Measurements from ENCODE around the gene NR4A1.

The NR4A1 gene

DNA sequence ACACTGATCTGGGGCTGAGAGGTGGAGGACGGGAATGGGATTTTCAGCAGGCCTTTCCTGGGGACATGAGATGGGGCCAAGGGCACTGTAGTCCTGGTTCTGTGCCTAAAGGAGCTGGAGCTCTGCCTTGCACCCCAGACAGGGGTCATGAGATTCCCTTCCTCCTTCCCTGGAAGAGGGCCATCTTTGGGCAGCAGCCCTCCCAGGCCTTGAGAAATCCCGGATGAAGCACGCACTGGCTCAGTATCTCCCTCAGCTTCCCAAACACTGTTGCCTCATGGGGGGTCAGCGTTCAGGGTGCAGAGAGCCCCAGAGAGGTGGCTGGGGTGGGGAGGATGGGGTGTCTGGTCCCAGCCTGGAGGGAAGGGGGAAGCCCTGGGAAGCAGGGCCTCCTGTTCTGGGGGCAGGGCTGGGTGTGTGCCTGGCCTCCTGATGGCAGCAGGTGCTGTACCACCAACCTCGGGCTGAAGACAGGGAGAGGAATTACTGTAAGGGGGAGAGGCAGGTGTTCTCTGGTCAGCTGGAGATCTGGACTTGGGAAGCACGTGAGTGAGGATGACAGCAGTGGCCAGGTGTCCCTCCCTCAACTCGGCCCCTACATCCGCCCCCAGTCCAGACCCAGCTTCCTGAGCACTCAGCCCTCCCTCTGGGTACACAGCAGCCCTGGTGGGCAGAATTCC is 8.4 kb upstream of the NR4A1 start:
- no peak for DNase-seq

GRCh38 chr12:52043386-52044212 is 7.6 kb upstream of the NR4A1 start:
- no peak for DNase-seq

DNA sequence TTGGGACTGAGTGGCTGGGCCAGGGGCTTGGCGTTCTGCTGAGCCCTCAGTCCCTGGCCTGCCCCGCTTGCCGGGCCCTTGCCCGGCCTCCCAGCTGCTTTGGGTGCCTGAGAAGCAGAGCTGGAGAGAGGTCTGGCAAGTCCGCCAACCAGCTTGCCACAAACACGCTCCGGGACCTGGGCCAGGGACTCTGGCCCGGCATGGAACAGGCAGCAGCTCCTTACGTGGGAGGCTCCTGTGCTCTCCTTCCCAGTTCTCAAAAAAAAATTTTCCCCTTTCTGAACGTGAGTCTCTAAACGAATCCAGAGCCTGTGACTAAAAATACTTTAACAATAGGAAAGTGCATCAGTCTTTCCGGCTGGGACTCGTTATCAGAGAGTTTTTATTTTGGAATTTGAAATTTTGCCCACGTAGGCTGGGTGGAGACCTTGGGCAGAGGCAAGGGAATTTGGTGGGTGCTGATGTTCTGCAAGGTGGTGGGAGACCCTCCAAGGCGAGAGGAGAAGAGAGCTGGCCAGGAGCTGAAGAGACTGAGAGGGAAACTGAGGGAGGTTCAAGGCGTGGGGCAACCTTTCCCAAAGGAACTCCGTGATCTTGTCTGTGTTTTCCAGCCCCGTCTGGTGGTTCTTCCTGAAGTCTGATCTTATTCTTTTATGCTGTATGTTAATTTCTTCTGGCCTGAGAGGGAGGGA is 6.8 kb upstream of the NR4A1 start:
- DNase-seq: no peak

GRCh38 chr12:52045794-52046199 is 5.4 kb upstream of the NR4A1 start:
- no peak for DNase-seq

DNA sequence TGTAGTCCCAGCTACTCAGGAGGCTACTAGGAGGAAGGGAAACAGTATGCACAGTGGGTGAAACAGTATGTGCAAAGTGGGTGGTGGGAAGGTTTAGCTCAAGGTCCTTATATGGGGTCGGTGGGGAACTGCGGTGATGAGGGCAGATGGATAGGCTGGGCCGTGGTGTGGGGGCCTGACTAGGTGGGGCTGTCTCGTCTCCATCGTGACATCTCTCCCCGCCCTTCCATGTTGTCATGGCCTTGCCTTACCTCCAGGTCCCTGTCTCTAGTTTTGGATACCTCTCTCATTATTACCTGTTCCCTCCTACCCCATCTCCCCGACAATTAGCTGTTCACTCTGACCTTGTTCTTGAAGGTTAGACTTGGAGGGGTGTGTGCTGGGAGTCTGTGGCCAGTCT is 4.4 kb upstream of the NR4A1 start:
- no peak for DNase-seq

DNA sequence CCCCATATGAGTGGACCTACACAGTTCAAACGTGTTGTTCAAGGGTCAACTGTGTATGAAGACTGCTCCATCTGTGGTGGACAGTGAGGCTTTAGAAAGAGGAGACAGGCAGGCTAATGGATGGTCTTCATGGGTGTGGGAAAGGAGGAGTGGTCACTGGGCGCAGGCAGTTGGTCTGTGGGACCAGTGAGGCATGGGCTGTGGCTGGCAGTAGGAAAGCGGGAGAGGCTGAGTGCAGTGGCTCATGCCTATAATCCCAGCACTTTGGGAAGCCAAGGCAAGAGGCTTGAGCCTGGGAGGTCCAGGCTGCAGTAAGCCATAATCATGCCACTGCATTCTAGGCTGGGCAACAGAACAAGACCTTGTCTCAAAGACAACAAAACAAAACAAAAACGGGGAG is 2.0 kb upstream of the NR4A1 start:
- no peak for DNase-seq

DNA sequence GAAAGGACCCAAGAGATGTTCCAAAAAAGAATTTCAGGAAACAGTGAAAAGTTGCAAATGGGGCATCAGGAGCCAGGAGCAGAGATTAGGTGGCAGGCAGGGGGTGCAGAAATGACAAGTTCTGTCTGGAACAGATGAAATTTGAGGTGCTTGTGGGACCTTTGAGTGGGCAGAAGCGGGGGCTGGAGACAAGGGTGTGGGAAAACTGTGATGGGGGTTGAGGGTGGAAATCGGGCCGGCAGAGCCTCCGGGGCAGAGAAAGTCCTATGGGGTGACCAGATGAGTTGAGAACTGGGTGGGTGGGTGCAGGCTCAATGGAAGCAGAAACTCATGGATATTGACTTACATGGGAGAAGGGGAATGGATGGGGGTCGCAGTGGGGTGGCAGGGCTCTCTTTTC is 1.6 kb upstream of the NR4A1 start:
- no peak for DNase-seq

DNA sequence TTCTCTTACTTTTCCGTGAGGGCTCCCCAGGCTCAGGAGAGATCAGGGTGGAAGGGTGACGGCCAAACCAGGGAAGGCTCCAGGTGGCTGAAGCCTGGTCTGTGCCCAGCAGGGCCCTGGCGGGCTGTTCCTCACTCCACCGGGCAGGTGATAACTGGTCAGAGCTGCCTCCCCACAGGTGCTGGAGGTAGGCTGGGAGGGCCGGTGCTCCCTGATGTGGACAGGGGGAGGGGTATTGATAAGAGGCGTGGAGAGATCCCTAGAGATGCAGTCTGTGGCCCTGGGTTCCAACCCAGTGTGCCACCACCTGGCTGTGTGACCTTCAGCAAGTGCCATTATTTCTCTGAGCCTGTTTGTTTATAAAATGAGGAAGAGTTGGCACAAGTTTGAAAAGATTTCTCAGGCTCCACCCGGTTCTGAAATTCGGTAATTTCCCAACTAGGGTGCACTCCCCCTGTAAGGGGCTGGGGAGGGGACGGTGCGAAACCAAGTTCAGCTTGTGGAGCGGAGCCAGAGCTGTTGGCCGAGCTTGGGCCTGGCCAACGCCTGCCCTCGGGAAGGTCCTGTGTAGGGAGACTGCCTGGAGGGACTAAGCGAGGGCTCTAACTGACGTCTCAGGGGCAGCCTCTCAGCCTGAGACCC is 1.0 kb upstream of the NR4A1 start:
- DNase-seq: no peak

GRCh38 chr12:52052468-52053186 is 1.4 kb downstream of the NR4A1 start:
- DNase-seq: no peak

GRCh38 chr12:52053536-52054209 is 2.4 kb downstream of the NR4A1 start:
- DNase-seq: no peak

DNA sequence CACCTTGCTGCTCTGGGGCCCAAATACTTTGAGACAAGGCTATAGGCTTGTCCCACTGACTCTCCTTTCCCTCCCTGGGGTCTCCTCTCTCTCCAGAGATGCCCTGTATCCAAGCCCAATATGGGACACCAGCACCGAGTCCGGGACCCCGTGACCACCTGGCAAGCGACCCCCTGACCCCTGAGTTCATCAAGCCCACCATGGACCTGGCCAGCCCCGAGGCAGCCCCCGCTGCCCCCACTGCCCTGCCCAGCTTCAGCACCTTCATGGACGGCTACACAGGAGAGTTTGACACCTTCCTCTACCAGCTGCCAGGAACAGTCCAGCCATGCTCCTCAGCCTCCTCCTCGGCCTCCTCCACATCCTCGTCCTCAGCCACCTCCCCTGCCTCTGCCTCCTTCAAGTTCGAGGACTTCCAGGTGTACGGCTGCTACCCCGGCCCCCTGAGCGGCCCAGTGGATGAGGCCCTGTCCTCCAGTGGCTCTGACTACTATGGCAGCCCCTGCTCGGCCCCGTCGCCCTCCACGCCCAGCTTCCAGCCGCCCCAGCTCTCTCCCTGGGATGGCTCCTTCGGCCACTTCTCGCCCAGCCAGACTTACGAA is 3.1 kb downstream of the NR4A1 start:
- no peak for DNase-seq

DNA sequence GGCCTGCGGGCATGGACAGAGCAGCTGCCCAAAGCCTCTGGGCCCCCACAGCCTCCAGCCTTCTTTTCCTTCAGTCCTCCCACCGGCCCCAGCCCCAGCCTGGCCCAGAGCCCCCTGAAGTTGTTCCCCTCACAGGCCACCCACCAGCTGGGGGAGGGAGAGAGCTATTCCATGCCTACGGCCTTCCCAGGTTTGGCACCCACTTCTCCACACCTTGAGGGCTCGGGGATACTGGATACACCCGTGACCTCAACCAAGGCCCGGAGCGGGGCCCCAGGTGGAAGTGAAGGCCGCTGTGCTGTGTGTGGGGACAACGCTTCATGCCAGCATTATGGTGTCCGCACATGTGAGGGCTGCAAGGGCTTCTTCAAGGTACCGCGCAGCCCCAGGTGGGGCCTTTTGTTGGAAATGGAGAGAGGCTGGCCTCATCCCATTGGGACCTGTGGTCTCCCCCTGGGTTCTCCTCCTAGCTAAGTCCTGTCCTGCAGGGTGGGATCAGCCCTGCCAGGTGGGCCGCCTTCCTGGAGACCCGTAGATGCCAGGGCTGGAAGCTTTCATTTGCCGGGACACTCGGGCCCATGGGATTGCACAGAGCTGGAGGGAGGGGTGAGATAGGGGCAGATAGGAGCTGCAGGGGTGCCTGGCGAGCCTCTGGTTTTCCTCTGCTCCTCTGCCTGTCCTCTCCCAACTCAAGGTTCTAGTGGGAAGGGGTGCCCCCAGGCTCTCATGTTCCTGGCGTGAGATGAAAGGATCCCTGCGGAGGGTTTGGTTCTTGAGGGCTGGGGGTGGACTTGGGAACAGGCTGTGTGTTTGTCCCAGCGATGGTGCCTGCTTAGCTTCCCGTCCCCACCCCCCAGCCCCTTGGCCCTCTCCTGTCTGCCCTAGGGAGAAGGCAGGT is 3.8 kb downstream of the NR4A1 start:
- DNase-seq: no peak

- no peak for DNase-seq
Observed at GRCh38 chr12:52055731-52056711, 4.8 kb downstream of the NR4A1 start.

DNA sequence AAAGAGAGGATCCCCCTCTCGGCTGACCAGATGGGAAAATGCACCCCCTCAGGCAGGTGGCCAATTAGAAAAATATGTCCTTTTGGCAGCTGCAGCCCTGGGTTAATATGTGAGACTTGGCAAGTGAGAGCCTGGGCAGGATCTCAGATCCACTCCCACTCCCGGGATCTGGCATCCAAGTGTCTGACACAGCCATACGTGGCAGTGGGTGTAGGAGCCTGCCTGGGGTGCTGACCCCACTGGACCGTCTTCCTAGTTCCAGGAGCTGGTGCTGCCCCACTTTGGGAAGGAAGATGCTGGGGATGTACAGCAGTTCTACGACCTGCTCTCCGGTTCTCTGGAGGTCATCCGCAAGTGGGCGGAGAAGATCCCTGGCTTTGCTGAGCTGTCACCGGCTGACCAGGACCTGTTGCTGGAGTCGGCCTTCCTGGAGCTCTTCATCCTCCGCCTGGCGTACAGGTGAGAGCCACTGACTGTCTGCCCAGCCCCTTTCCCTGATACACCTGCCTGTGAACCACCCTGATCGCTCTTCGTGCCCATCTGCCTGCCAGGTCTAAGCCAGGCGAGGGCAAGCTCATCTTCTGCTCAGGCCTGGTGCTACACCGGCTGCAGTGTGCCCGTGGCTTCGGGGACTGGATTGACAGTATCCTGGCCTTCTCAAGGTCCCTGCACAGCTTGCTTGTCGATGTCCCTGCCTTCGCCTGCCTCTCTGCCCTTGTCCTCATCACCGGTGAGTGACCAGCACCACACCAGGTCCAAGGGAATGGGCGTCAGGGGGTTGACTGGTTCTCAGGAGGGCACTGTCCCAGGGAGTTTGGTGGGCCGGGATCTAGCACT is 5.8 kb downstream of the NR4A1 start:
- DNase-seq: no peak

GRCh38 chr12:52057638-52058576 is 6.7 kb downstream of the NR4A1 start:
- DNase-seq: no peak

- DNase-seq: no peak
Observed at GRCh38 chr12:52058631-52059361, 7.6 kb downstream of the NR4A1 start.

Data from NCI-H1436 (cell line).